ACC112 (cell line): ENCODE data around the gene FAM209A.
"Not testable (repeated sequence)": the region's sequence is repeated elsewhere in the genome, so short reads cannot be mapped to it uniquely, and the experiment has no call there.

Experiments
- H2AFZ ChIP-seq: fragments of 200-600 bp; sonication (generic); one replicate; pipeline ENCODE4 v1.6.0; 2017; ENCODE audit warnings: antibody characterized with exemption, low read length; ENCODE audit not compliant: unreplicated experiment
- H3K27ac ChIP-seq: fragments of 200-600 bp; sonication (generic); 2 replicates; pipeline ENCODE4 v1.5.1; 2014; ENCODE audit warnings: low read depth, mild to moderate bottlenecking, antibody characterized with exemption, low read length, moderate library complexity
- H3K27me3 ChIP-seq: fragments of 200-600 bp; sonication (generic); 2 replicates; pipeline ENCODE4 v1.6.1; 2014; ENCODE audit warnings: mild to moderate bottlenecking, antibody characterized with exemption, low read length, moderate library complexity, mixed read lengths; ENCODE audit not compliant: insufficient read depth
- H3K36me3 ChIP-seq: fragments of 200-600 bp; sonication (generic); 2 replicates; pipeline ENCODE4 v1.6.1; 2016; ENCODE audit warnings: mild to moderate bottlenecking, antibody characterized with exemption, low read length, moderate library complexity, mixed read lengths; ENCODE audit not compliant: insufficient read depth
- H3K4me1 ChIP-seq: fragments of 200-600 bp; sonication (generic); one replicate; pipeline ENCODE4 v1.6.1; 2016; ENCODE audit warnings: low read length, mixed read lengths; ENCODE audit not compliant: insufficient read depth, unreplicated experiment, control insufficient read depth
- H3K4me3 ChIP-seq: fragments of 200-600 bp; sonication (generic); 2 replicates; pipeline ENCODE4 v1.5.1; 2014; ENCODE audit warnings: mild to moderate bottlenecking, low read depth, low read length
- H3K79me2 ChIP-seq: fragments of 200-600 bp; sonication (generic); one replicate; pipeline ENCODE4 v1.6.0; 2016; ENCODE audit warnings: low read length; ENCODE audit not compliant: control insufficient read depth, unreplicated experiment, insufficient read depth

Gene FAM209A

DNA sequence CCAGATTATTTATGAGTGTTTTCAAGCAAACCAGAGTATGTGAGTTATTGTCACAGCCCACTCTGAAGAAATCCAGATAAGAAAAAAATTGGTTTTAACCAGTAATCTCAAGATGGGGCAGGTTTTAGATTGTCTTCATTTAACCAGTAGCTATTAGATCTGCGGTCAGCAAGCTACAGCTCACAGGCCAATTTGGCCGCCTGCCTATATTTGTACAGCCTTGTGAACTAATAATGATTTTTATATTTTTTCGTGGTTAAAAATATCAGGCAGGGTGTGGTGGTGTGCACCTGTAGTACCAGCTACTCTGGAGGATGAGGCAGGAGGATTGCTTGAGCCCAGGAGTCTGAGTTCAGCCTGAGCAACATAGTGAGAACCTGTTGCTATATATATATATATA, 13.5 kb downstream of the FAM209A start:
- Histone ChIP-seq H3K27ac (no peak overlapping the region), H2AFZ (no peak overlapping the region), H3K27me3 (no peaks in the 10 kb centered on the region), H3K79me2 (no peaks in the 10 kb centered on the region), H3K4me3 (no peak overlapping the region), H3K36me3 (no peaks in the 10 kb centered on the region), H3K4me1 (no peaks in the 10 kb centered on the region)

GRCh38 chr20:56540415-56540814, 15.9 kb downstream of the FAM209A start:
- no peak overlapping the region for H2AFZ ChIP-seq

DNA sequence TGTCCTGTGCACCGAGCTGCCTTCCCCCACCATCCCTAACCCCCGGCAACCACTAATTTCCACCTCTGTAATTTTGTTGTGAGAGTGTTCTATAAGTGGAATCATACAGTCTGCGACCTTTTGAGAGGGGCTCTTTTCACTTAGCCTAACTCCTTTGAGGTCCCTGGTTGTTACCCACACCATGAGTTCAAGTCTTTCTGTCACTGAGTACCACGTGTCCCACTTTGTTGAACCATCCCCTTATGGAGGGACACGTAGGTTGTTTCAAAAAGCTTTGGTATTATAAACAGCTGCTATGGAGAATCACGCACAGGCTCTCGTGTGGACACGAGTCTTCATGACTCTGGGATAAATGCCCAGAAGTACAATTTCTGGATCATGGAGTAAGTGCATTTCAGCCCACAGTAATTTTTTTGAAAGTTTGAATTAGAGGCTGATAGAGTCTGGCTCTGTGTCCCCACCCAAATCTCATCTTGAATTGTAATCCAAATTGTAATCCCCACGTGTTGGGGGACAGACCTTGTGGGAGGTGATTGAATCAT, 18.0 kb downstream of the FAM209A start:
- H3K79me2 ChIP-seq = no peaks in the 10 kb centered on the region
- H3K36me3 ChIP-seq = no peaks in the 10 kb centered on the region
- no peaks in the 10 kb centered on the region; the same call in 1 of the 2 replicates for H3K27me3 ChIP-seq
- no peak overlapping the region for H2AFZ ChIP-seq
- no peak overlapping the region for H3K27ac ChIP-seq
- H3K4me1 ChIP-seq = no peaks in the 10 kb centered on the region
- H3K4me3 ChIP-seq = no peak overlapping the region

More at GRCh38 chr20:56540415-56540814, 15.9 kb downstream of the FAM209A start:
- H3K27ac ChIP-seq = no peak overlapping the region
- no peaks in the 10 kb centered on the region for H3K27me3 ChIP-seq
- no peaks in the 10 kb centered on the region for H3K4me1 ChIP-seq
- H3K4me3 ChIP-seq = no peak overlapping the region
- H3K36me3 ChIP-seq = no peaks in the 10 kb centered on the region
- H3K79me2 ChIP-seq = no peaks in the 10 kb centered on the region

DNA sequence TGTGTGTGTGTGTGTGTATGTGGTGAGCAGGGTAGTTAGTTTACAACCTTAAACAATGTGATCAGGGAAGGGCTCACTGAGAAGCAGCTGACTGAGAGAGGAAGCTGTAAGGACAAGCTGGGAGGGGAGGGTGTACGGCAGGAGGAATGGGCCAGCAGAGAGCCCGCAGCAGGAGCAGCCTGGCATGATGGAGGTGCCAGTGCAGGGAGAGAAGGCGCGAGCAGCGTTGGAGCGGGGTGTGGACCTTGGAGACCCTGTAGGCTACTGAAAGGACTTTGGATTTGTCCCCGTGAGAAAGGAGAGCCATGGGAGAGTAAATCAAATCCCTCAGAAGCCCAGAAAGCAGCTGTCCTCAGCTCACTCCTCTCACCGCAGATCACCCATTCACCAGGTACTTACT, 27.0 kb downstream of the FAM209A start:
- Histone ChIP-seq H2AFZ (no peak overlapping the region), H3K27ac (no peak overlapping the region), H3K27me3 (peaks cover 7% of the 10 kb centered on the region), H3K4me1 (peaks cover 8% of the 10 kb centered on the region), H3K4me3 (no peak overlapping the region), H3K79me2 (no peaks in the 10 kb centered on the region), H3K36me3 (no peaks in the 10 kb centered on the region)

DNA sequence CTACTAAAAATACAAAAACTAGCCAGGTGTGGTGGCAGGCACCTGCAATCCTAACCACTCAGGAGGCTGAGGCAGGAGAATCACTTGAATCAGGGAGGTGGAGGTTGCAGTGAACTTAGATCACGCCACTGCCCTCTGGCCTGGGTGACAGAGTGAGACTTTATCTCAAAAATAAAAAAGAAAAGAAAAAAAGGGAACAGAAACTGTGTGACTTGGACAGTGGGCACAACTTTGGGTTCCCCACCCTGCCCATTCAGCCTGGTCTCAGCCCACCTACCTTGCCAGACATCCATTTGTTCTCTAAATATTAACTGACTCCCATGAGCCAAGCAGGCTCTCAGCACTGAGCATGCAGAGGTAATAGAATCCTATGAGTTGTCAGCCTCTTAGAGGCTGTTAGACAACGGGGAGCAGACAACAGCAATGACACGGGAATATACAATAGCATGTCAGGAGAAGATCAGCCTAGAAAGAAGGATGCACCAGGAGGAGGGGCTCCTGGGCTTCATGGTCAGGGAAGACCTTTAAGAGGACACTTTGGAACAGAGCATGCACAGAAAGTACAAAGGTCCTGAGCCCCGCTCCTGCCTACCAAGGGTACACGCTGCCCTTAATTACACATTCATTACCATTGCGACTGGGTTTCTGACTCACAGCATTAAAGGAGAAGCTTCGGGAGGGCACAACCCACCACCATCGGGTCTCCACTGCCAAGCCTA, 28.5 kb downstream of the FAM209A start:
- Histone ChIP-seq H3K4me1 (peaks cover 8% of the 10 kb centered on the region), H3K79me2 (no peaks in the 10 kb centered on the region), H3K27me3 (peaks cover 14% of the 10 kb centered on the region; the same call in 1 of the 2 replicates), H3K4me3 (no peak overlapping the region), H3K36me3 (no peaks in the 10 kb centered on the region), H3K27ac (no peak overlapping the region), H2AFZ (no peak overlapping the region)

GRCh38 chr20:56554869-56555268, 30.3 kb downstream of the FAM209A start:
- H2AFZ ChIP-seq = no peak overlapping the region
- H3K36me3 ChIP-seq = no peaks in the 10 kb centered on the region
- peaks cover 7% of the 10 kb centered on the region; the same call in 1 of the 2 replicates for H3K27me3 ChIP-seq
- H3K4me3 ChIP-seq = 0 out of 2 replicates have a peak overlapping the region, but pooled peaks have one; percentile 16
- H3K79me2 ChIP-seq = no peaks in the 10 kb centered on the region
- peaks cover 8% of the 10 kb centered on the region for H3K4me1 ChIP-seq
- peak overlapping the region; percentile 39 for H3K27ac ChIP-seq

GRCh38 chr20:56558968-56559367, 34.4 kb downstream of the FAM209A start:
- H2AFZ ChIP-seq = no peak overlapping the region
- H3K36me3 ChIP-seq = no peaks in the 10 kb centered on the region
- H3K4me3 ChIP-seq = no peak overlapping the region
- peaks cover 7% of the 10 kb centered on the region; the same call in 1 of the 2 replicates for H3K27me3 ChIP-seq
- H3K4me1 ChIP-seq = peaks cover 8% of the 10 kb centered on the region
- no peaks in the 10 kb centered on the region for H3K79me2 ChIP-seq
- no peak overlapping the region for H3K27ac ChIP-seq

DNA sequence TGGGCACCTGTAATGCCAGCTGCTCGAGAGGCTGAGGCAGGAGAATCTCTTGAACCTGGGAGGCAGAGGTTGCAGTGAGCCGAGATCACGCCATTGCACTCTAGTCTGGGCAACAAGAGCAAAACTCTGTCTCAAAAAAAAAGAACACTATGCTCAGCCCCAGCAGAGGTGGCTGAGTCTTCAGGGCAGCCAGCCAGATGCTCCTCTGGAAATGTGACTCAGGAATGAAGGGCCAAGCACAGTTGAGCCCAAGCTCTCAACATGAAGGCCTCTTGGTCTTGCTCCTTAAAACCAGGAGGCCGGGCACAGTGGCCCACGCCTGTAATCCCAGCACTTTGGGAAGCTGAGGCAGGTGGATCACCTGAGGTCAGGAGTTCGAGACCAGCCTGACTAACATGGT, 40.0 kb downstream of the FAM209A start:
- H3K79me2 ChIP-seq, H3K4me3 ChIP-seq, H3K27ac ChIP-seq, H3K4me1 ChIP-seq, H3K36me3 ChIP-seq, H2AFZ ChIP-seq, H3K27me3 ChIP-seq: not testable (repeated sequence)

DNA sequence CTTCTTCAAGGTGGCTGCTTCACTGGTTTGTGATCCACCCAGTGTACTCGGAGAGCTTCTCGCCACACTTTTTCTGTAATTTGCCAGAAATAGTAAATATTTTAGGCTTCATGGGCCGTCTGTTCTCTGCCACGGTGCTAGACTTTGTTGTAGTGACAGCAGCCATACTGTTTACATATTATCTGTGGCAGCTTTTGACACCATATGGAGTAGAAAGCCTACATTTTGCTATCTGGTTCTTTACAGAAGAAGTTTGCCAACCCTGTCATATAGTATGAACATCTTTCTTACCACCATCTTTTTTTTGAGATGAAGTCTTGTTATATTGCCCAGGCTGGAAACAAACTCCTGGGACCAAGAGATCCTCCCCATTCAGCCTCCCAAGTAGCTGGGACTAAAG, 41.0 kb downstream of the FAM209A start:
- H3K4me1 ChIP-seq = no peaks in the 10 kb centered on the region
- no peak overlapping the region for H2AFZ ChIP-seq
- no peaks in the 10 kb centered on the region for H3K79me2 ChIP-seq
- no peak overlapping the region for H3K27ac ChIP-seq
- no peaks in the 10 kb centered on the region for H3K36me3 ChIP-seq
- 0 out of 2 replicates have a peak, but pooled peaks cover 4% of the 10 kb centered on the region for H3K27me3 ChIP-seq
- no peak overlapping the region for H3K4me3 ChIP-seq

DNA sequence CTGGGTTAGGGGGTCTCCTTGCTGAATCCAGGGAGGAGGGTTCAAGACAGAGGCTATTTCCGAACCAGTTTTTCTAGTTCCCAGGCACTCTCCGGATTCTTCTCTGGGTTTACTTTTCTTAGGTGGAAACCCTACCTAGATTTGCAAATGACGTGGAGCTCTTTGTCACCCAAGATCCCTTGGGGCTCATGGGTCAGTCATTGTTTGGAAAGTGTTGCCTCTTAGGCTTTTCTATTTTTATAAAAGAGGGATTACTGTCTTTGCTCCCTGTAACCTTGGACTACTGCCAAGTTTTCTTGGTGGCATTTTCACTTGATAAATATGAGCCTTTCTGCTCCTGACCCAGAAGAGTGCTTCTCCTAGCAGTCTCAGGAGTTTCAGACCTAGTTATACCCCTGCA, 42.1 kb downstream of the FAM209A start:
- Histone ChIP-seq H2AFZ (no peak overlapping the region), H3K4me1 (no peaks in the 10 kb centered on the region), H3K36me3 (no peaks in the 10 kb centered on the region), H3K4me3 (no peak overlapping the region), H3K27ac (no peak overlapping the region), H3K79me2 (no peaks in the 10 kb centered on the region), H3K27me3 (0 out of 2 replicates have a peak, but pooled peaks cover 4% of the 10 kb centered on the region)

GRCh38 chr20:56570832-56571231, 46.3 kb downstream of the FAM209A start:
- Histone ChIP-seq H3K79me2 (no peaks in the 10 kb centered on the region), H3K4me3 (no peak overlapping the region), H3K27me3 (0 out of 2 replicates have a peak, but pooled peaks cover 4% of the 10 kb centered on the region), H3K36me3 (no peaks in the 10 kb centered on the region), H2AFZ (no peak overlapping the region), H3K4me1 (peaks cover 4% of the 10 kb centered on the region), H3K27ac (no peak overlapping the region)
